ENCODE measurements around the gene BCL11B.

Gene BCL11B

DNA sequence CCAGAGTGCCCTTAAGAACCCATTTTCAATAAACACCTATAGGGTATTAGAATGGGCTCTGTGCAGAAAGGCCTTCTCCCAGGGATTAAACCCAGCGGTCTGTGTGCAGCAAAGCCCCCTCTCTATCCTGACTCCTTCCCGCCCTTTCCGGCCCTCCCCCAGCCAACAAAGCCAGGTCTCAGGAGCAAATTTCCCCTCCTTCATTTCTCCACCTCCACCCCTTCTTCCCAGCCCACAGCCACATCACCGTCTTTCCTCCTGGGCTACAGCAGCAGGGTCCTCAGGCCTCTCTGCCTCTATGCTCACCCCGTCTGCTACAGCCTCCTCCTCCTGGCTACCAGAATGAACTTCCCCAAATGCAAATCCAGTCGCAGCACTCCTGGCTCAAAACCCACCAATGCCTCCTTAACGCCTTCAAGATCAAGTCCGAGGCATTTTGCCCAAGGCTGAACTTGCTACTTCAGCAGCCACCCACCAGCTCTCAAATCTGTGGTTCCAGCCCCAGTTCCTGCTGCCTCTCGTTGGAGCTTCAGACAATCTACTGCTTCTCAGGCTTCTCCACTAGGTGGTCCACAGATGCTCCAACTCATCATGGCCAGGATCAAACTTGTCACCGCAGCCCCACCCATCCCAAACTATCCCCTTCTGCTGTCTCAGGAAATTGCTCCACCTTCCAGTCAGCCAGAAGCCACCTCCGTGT lies 134.8 kb downstream of the BCL11B start:
- DNase-seq (ENCODE audit: low spot score) = no peak

DNA sequence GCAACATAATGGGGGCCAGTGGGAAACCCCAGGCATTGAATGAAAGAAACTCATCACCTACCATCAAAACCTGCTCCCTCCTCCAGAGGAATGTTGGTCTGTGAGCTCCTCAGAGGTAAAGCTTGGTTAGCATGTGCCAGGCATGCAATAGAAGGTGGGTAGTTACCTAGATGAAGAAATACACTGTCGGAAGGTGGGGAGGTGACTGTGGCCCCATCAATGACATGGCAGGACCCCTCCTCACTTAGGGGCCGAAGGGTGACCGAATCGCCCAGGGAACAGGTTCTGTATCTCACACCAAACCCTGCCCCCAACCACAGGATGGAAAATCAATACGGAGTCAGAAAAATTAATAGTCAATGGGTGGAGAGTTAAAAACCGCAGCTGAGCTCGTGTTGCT lies 135.6 kb downstream of the BCL11B start:
- no peak for DNase-seq (ENCODE audit: low spot score)

DNA sequence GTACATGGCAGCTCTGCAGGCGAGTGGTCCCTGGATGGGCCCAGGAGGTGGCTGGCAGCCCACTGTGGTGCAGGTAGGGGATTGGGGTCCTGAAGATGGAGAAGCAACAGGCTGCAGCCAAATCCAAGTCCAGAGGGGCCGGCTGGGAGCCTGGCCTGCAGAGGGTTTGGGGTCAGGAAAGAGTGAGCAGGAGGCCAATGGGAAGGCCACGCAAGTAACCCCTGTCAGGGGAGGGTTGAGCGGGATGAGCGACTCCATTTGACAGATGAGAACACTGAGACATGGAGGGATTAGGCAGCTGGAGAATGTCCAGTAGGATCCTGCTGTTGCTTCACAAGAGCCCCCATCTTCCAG lies 136.0 kb downstream of the BCL11B start:
- DNase-seq (ENCODE audit: low spot score) = no peak

GRCh38 chr14:99134516-99135046 lies 137.4 kb downstream of the BCL11B start:
- no peak for DNase-seq (ENCODE audit: low spot score)

DNA sequence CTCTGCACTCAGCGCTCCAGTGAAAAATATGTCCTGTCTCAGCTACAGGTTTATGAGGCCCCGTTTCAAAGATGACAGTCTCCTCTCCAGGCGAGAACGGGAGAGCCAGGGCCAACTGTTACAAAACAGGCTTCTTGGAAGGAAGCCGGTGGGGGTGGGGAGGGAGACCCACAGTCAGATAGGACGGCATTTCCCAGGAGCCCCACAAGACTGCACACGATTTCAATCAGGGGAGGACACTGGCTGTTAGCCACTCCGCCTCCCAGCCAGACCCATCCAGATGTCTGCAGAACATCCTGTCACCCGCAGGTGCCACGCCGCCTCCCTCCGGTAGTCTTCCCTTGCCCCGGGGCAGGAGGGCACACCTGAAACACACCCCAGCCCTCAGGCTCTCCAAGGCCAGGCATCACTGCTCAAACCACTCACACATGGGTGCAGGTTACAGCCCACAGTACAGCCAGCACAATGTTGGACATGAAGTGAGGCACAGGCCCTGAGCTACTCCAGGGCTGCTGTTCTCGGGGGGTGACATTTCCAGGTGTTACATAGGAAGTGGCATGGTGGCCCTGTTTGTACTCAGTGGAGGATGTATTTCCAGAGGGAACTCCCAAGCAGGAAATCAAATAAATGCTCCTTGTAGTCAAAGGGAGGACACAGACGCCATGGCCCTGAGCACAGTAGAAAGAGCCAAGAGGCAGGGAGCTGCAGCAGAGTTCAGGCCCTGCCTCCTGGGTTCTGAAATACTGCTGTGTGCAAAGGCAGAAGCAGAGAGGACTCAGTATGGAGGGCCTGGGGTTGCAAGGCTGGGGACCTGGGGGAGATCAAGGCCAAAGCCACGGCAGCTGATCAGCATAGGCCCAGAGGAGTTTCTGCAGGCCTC lies 138.1 kb downstream of the BCL11B start:
- no peak for DNase-seq (ENCODE audit: low spot score)

GRCh38 chr14:99132821-99133635 lies 139.0 kb downstream of the BCL11B start:
- no peak for DNase-seq (ENCODE audit: low spot score)

GRCh38 chr14:99131632-99132271 lies 140.2 kb downstream of the BCL11B start:
- DNase-seq (ENCODE audit: low spot score) = no peak

DNA sequence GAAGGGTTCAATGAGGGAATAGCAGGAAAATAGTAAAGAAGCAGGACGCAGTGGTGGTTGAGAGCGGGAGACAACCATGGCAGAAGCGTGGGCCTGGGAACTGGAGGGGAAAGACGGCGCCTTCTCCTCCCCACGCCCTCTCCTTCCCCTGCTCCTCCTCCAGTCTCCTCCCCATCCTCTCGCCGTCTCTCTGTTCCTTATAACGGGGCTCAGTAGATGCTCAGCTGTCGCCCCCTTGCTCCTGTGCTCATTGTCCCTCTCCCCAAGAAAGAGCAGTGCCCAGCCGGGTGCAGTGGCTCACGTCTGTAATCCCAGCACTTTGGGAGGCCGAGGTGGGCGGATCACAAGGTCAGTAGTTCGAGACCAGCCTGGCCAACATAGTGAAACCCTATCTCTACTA lies 142.0 kb downstream of the BCL11B start:
- DNase-seq (ENCODE audit: low spot score) = no peak

DNA sequence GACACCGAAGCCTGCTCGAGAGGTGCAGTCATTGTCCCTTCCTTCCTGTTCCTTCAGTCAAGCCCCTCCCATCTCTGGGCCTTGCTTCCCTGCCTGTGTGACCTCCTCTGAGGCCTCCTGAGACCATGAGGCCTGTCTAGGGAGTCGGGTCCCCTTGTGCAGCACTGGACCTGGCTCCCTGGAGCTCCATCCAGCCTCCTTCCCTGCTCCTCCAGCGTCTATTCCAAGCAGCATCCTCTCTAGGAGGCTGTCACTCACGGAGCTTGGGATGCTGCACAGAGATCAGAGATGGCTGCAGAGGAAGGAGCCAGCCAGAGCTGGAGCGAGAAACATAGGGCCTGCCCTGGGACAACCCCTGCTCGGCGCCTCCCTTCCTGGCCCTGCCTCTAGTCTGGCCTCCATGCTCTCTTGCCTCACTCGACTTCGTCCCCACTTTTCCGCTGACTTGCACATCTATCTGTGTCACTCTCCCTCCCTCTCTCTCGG lies 142.7 kb downstream of the BCL11B start:
- no peak for DNase-seq (ENCODE audit: low spot score)

- no peak for DNase-seq (ENCODE audit: low spot score)
Observed at GRCh38 chr14:99128185-99128584, 143.8 kb downstream of the BCL11B start.

DNA sequence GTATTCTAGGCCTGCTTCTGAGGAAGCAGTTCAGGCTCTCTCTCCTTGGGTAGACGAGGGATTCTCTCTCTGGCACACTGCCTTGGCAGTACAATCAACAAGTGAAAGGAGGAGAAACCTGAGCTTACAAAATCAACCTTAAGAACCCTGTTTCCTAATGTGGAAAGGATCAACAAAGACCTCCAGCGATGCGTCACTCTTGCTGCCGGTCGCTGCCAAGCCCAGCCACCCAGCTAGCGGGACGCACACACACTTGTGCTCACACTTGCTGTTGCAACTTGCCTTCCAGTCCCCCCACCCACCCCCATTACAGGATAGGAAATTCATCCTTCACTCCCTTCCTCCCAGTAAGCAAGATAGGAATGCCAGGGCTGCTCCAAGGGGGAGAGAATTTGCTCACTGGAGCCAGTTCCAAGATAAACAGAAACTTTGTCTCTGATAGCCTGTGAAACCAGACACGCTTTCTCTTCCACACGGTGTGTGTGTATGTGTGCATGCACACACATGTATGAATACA lies 144.3 kb downstream of the BCL11B start:
- DNase-seq (ENCODE audit: low spot score) = no peak

- no peak for DNase-seq (ENCODE audit: low spot score)
Observed at GRCh38 chr14:99125616-99126431, 146.2 kb downstream of the BCL11B start.

GRCh38 chr14:99125113-99125512 lies 146.9 kb downstream of the BCL11B start:
- no peak for DNase-seq (ENCODE audit: low spot score)

DNA sequence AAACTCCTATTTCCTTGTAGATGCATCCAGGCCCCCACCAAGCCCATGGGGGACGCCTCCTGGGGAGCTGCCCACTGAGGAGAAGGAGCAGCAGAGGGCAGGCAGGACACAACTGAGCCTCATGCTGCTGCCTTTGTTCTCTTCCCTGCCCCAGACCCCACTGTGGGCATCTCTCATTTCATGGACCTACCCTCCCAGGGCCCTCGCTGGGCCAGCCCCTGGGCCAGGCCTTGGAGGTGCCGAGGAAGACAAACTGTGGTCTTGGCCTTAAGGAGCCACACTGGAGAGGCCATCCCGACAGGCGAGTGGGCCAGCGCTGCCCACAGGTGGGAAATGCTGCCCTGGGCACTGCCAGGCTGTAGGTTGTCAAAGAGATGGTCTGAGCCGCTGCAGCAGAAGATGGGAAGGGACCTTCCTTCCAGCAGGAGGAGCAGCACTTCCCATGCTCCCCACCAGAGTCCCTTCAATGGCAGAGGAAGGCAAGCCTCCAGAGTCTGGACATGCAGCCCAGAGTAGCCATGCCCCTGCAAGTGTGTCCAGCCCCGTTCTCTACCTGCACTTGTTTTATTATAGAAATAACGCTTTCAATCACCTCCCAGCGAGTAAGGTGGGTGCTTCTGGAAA lies 147.4 kb downstream of the BCL11B start:
- DNase-seq (ENCODE audit: low spot score) = no peak

GRCh38 chr14:99123208-99123870 lies 148.7 kb downstream of the BCL11B start:
- DNase-seq (ENCODE audit: low spot score) = no peak

DNA sequence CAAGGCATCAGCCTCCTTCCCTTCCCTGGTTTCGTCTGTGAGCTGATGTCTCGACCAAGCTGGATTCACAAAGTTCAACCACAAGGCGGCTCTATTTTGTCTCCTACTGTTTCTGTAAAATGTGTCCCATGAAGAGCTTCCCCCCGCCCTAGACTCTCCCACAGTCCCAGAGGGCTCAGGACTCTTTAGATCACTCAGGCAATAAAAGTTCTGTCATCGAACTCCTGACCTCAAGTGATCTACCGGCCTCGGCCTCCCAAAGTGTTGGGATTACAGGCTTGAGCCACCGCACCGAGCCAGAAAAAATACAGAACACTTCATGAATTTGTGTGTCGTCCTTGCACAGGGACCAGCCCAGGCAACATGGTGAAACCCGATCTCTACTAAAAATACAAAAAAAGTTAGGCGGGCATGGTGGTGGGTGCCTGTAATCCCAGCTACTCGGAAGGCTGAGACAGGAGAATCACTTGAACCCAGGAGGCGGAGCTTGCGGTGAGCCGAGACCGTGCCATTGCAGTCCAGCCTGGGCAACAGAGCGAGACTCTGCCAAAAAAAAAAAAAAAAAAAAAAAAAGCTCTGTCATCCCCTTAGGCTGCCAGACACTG lies 149.4 kb downstream of the BCL11B start:
- DNase-seq (ENCODE audit: low spot score) = no peak

DNA sequence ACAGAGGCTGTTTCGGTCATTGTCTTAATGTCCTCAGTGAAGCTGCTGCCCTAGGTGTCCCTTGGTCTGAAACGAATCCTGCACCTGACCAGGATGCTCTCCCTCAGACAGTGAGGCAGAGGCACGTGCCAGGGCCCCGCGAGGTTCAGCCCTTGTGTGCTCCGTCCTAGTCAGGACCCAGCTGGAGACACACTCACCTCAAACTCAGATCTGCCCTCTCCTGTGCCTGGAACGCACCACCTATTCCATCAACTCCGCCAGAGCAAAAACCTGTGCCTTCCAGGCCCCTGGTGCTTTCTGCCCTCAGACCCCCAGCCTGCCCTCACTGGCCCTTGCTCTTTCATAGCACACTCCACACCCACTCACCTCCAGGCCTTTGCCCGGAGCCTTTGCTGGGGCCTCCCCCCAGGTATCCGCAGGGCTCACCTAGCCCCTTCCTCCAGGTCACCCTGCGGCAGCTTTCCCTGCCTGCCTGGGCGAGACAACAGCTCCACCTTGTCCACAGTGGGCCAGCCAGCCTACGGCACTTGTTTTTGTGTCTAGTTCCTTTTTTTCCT lies 150.6 kb downstream of the BCL11B start:
- DNase-seq (ENCODE audit: low spot score) = no peak

GRCh38 chr14:99120526-99121318 lies 151.3 kb downstream of the BCL11B start:
- no peak for DNase-seq (ENCODE audit: low spot score)

Data from hematopoietic multipotent progenitor cell treated with erythropoietin and hydrocortisone succinate and interleukin-3 and kit ligand, for 15 days (in vitro differentiated cells).